NCI-H128 (cell line): ENCODE measurements around the gene CPNE4.

Experiments
- DNase-seq: peaks from one replicate; lab custom pipeline; 2025; ENCODE audit not compliant: unreplicated experiment; lab: John Stamatoyannopoulos, UW

The CPNE4 gene

DNA sequence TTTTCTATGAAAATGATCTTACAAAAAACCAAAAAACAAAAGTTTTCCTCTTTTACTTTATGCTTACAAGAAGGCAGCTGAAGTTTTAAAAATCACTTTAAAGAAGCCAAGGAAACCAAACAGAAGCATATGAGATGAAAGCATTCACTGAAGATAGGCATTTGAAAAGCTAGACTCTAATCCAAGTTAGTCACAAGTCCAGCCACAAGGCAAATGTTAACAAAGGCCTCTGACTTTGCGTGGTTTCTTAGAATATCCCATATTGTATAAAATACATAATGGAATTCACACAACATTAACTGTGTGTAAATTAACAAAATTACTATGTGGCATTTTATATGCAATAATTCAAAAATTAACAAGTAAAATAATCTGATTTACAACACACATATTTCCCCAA is 549.7 kb downstream of the CPNE4 start:
- DNase-seq, result no peak

DNA sequence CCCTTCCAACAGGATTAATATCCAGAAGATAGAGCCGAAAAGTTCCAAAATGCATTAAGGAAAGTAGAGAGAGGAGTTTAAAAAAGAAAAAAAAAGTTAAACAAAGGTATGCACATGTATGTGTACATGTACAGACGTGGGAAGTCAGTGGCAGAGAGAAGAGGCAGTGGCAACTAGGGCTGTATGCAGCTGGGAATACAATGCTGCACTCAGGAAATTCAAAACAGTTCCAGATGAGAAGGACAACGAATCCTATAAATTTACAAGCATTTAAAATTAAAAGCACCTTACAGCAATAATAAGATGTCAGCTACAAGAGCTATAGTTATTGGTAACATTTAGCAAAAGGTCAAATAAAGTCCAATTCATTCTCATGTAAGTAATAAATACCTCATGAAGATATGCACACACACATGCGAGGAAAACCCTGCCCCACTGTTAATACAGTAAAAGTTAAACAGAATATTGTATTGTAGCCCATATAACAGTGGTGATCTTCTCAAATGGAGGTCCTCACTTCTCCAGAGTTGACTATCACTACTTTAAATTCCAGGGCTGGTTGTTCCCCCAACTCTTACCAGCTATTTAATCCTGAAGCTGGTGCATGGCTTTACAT is 550.2 kb downstream of the CPNE4 start:
- DNase-seq, result no peak
